Activated naive CD4-positive, alpha-beta T cell treated with anti-CD3 and anti-CD28 coated beads, Interleukin-2, amount 50 U/mL, for 16 hours (primary cell): ENCODE data around the gene HPS6.

Experiments
- DNase-seq: peaks from one replicate; pipeline ENCODE4 v3.0.0-alpha.2; 2020

The HPS6 gene

DNA sequence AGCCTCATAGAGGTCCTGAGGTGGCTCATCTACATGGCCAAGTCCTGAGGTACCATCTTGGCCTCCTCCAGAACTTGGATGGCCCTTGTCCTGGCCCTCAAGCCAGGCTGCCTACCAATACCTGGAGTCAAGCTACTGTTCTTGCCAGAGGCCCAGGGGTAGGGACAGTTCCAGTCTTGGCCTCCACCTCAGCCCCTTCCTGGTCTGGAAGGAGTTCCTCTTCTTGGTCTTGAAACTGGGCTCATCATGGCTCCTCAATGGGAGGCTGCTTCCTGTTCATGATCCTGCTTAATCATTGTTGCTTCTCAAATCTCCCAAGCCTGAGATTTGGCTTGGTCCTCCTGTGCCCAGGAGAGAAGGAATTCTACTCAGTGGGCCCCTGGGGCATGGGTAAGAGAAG is 3.9 kb downstream of the HPS6 start:
- DNase-seq = no peak

- DNase-seq = peak; percentile 80
Observed at GRCh38 chr10:102072673-102073527, 7.8 kb downstream of the HPS6 start.

DNA sequence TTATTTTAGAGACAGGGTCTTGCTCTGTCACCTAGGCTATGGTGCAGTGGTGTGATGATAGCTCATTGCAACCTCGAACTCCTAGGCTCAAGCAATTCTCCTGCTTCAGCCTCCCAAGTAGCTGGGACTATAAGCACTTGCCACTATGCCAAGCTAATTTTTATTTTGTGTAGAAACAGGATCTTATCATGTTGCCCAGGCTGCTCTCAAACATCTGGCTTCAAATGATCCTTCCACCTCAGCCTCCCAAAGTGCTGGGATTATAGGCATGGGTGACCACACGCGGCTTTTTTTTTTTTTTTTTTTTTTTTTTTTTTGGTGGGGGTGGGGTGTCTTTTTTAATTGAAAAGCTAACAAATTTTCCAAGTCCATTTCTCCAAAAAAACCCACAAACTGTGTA is 18.4 kb downstream of the HPS6 start:
- DNase-seq = no peak

- DNase-seq = no peak
Observed at GRCh38 chr10:102085336-102085735, 20.2 kb downstream of the HPS6 start.

- no peak for DNase-seq
Observed at GRCh38 chr10:102086196-102086595, 21.0 kb downstream of the HPS6 start.

GRCh38 chr10:102090772-102091171 is 25.6 kb downstream of the HPS6 start:
- DNase-seq = no peak

- DNase-seq = no peak
Observed at GRCh38 chr10:102096449-102096848, 31.3 kb downstream of the HPS6 start.

DNA sequence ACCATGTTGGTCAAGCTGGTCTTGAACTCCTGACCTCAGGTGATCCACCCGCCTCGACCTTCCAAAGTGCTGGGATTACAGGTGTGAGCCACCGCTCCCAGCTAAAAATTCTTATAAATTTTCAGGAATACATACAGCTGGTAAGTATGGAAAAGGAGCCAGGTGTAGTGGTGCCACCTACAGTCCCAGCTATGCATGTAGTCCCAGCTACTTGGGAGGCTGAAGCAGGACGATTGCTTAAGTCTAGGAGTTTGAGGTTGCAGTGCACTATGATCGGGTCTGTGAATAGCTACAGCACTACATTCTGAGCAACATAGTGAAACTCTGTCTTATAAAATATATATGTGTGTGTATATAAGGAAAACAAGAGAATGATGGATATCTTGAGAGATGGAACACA is 36.0 kb downstream of the HPS6 start:
- no peak for DNase-seq

- no peak for DNase-seq
Observed at GRCh38 chr10:102102421-102102820, 37.3 kb downstream of the HPS6 start.

DNA sequence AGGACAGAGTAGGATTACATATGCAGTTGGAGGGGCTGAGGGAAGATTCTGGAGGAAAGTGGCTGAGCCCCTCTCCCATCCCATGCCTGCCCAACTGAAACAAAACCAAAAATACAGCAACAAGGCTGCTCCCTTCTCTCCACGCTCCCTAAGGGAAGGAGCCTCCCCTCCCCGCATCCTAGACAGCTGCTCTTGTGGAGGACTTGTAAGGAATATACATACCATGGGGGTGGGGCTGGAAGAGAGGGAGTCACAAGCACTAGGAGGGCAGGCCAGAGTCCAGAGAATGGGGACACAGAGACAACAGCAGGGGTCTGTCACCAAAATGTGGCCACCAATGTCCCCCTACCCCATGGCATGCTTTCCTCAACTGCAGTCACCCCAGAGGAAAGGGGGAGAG is 41.8 kb downstream of the HPS6 start:
- no peak for DNase-seq

GRCh38 chr10:102109166-102110116 is 44.3 kb downstream of the HPS6 start:
- no peak for DNase-seq

DNA sequence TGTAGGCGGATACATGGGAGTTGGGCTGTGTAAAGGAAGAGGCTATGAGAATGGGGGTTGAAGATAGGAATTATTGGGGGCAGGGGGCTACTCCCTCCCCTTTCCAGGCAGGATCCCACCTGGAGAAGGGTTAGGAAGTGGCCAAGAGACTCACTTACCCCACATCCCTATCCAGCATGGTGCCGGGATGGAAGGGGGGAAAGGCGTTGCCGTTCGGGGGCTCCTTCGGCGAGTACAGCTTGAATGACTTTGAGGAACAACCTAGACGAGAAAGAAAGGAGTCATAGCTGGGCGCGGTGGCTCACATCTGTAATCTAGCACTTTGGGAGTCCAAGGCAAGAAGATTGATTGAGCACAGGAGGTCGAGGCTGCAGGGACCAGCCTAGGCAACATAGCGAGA is 46.1 kb downstream of the HPS6 start:
- DNase-seq = no peak

GRCh38 chr10:102112210-102112817 is 47.2 kb downstream of the HPS6 start:
- no peak for DNase-seq

DNA sequence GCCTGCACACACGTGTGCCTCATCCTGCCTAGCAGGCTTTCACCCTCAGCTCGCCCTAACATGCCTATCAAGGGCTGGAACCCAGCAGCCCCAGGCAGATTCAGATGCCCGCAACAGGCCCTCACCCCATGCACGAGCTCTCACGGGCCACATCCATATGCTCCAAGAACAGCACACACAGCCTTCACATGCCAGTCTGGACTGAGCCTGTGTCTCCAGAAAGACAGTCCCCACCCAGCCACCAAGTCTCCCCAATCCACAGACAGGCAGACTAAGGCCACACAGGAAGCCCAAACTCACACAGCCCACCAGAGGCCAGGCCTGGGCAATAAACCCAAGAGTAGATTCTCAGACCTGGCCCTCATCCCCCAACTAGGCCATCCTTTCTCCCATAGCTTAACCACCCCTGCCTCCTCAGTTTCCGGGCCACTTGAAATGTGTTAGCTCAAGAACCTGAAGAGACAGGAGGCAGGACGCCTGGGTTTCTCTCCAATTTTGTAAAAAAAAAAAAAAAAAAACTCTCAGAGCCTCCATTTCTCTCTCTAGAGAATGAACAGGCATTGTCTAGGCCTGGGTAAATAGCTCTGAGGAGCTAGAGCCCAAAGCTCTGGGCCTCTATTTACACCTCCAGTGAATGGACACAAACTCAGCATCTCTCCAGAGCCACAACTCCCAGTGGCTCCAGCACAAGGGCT is 48.3 kb downstream of the HPS6 start:
- DNase-seq = no peak

DNA sequence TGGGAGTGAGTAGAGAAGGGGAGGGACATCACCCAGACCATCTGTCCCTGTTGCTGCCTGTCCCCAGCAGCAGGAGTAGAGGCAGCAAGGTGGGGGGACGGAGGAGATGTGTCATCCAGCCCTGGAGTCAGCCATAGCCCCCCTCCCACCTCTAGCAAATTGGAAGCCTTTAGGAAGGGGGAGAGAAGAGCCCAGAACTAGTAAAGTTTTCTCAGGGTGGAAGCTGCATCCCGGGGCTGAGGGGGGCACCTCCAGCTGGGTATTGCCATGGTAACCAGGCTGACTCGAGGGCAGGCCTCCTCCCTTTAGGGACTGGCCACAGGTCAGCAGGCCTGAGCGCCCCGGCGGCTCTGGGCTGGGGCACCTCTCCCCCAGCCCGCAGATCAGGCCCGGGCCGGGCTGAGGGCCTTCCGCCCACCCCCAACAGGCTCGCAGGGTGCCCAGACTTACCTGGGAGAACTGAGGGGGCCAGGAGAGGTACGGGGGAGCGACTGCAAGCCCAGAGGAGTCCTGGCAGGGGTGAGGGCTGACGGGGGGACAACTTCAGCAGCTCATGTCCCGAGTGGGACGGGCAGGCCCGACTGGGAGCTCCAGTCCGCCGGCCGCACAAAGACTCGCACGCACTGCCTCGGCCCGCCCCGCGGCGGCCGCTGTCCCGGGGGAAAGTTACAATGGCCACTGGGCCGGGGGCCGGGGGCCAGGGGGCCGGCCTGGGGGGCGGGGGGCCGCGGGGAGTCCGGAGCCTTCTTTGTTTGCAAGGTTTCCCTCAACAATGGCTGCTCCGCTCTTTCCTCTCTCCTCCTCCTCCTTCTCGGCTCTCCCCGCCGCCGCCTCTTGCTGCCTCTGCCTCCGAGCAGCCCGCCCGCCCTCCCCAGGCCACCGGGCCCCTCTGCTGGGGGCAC is 49.1 kb downstream of the HPS6 start:
- DNase-seq = peak; percentile 20

GRCh38 chr10:102114861-102115618 is 49.9 kb downstream of the HPS6 start:
- peak; percentile 87 for DNase-seq

DNA sequence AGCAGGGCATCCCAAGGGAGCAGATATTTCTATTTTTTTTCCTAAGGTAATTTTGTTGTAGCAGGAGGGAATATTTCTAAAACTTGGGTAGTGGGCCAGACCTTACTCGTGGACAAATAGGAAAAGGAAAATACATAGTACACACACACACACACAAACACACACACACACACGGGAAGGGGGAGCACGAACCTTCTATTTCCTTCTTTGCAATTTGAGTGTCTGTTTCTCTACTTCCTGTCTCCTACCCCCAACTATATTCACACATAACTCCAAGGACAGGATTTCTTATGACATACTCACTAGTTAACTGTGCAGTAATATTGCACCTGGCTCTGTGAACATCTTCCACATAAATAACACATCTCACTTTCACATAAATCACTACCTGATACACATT is 50.6 kb downstream of the HPS6 start:
- no peak for DNase-seq

GRCh38 chr10:102116656-102117055 is 51.5 kb downstream of the HPS6 start:
- DNase-seq = no peak
